ENCODE data around the gene CXCR6. TPM values are rescaled to one million over a fixed set of nuclear protein-coding genes. Genes with fewer than 3 reads are reported as not detected.

The CXCR6 gene
- total and polyA plus RNA-seq, 2 of the 13 experiments (the other 11 are each of a cell fraction or from before 2014, with no cell fraction given), result not detected

DNA sequence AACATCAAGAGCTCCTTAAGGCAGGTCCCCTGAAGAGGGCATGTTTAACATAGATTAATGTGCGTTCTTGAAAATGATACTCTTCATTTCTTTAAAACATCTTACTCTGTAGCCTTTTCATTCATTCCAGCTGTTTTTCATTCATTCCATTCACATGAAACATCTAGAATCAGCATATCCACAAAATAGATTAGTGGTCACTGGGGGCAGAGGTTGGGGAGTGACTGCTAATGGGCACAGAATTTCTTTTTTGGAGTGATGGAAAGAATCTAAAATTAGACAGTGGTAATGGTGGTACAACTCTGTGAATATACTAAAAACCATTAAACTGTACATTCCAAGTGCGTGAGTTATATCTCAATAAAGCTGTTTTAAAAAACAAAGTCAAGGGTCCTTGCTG, 15.4 kb upstream of the CXCR6 start:
- TF ChIP-seq, protein P1, sequence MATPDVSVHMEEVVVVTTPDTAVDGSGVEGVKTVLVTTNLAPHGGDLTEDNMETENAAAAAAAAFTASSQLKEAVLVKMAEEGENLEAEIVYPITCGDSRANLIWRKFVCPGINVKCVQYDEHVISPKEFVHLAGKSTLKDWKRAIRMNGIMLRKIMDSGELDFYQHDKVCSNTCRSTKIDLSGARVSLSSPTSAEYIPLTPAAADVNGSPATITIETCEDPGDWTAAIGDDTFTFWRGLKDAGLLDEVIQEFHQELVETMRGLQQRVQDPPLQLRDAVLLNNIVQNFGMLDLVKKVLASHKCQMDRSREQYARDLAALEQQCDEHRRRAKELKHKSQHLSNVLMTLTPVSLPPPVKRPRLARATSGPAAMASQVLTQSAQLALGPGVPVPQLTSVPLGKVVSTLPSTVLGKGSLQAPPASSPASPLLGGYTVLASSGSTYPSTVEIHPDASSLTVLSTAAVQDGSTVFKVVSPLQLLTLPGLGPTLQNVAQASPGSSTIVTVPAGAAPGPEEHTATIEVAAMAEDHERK (CRISPR knock-in tag; IDR thresholded peaks at IDR 0.05; ENCODE audit: low read depth), result no peak
- in situ Hi-C loops (cut with HindIII; ENCODE audit: extremely low pct_ligation_motif_present, low pct_unique_long_range_greater_than_20kb) (loop anchor here (5.0 kb wide), 1 partner anchor 166 kb away; no protein-coding TSS in a partner anchor), intact Hi-C loops (cut with micrococcal nuclease; ENCODE audit: unreplicated experiment) (loop anchor here (2.0 kb wide), 1 partner anchor 417 kb away; no protein-coding TSS in a partner anchor)
- no TSS peak for BruUV-seq (replicated peaks)
- Histone ChIP-seq H3K9ac (ENCODE audit: insufficient read depth, low read depth, low read length) (no peak overlapping the region), H3K27ac (ENCODE audit: extremely low read length, insufficient read depth, low read length) (no peak overlapping the region), H3K4me3 (replicated peaks in 1 of 3; ENCODE audit: insufficient read depth in 1 of 3, low read depth in 2 of 3, low read length in 3 of 3) (no peak overlapping the region), H2AFZ (ENCODE audit: low read length) (no peak overlapping the region), H3K36me3 (replicated peaks in 1 of 2; ENCODE audit: control insufficient read depth in 1 of 2, insufficient read depth in 2 of 2, low read length in 2 of 2) (peaks cover 15 to 69% of the 10 kb centered on the region in 2 experiments), H3K79me2 (ENCODE audit: insufficient read depth, low read length) (no peaks in the 10 kb centered on the region), H3K9me3 (ENCODE audit: low read length) (no peaks in the 10 kb centered on the region), H4K20me1 (ENCODE audit: insufficient read depth, low read length) (no peaks in the 10 kb centered on the region), H3K27me3 (ENCODE audit: control insufficient read depth in 1 of 2, insufficient read depth in 2 of 2, low read length in 2 of 2) (no peaks in the 10 kb centered on the region), H3K4me2 (ENCODE audit: low read depth, low read length) (no peak overlapping the region), H3K4me1 (ENCODE audit: insufficient read depth, low read length) (no peaks in the 10 kb centered on the region)
- ATAC-seq (no peak), DNase-seq (ENCODE audit: low spot score) (no peak), FAIRE-seq (no peak)
- 100% methylated on average over 2 of the region's 2 CpGs for WGBS (ENCODE audit: low lambda C conversion rate)
- POLR2A ChIA-PET, result no interaction called here
- CTCF ChIA-PET (ENCODE audit: low intra/inter-chr PET ratio, low total read pairs), result interaction anchor here (1.6 kb wide), 1 partner anchor 167 kb away, joined by 15 read pairs; no protein-coding TSS in a partner anchor

DNA sequence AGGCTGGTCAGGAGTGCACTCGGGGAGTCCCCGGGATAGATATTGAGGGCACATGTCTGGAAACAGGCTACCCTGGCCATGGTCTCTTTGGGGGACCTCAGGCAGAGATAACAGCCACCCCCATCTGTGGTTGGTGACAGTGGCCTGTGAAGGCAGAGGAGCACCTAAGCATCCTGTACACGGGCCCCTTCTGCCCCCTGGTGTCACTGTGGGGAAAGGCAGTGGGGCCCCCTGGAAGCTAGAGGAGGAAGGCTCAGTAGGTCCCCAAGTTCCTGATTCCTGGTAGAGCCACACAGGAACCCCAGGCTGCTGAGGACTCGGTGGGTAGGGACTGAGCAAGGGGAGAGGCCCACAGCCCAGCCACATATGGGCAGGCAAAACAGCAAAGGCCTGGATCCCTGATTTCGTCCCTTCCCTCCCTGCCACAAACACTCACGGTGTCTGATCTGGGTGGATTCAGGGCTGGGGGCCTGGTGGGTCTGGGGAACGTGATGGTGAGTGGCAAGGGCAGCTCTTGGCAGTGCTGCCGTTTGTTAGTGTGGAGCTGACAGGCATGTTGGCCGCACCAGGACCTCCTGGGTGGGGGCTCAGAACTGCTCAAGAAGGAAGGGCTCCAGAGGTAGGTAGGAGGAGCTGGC, 14.1 kb upstream of the CXCR6 start:
- ATAC-seq (peak; percentile 96), FAIRE-seq (no peak), DNase-seq (ENCODE audit: low spot score) (peak; percentile 12)
- no peak overlapping the region for H2AFZ ChIP-seq (ENCODE audit: low read length)
- 63% methylated on average over 7 of the region's 9 CpGs for WGBS (ENCODE audit: low lambda C conversion rate)
- no peaks in the 10 kb centered on the region for H4K20me1 ChIP-seq (ENCODE audit: insufficient read depth, low read length)
- H3K9me3 ChIP-seq (ENCODE audit: low read length), result no peaks in the 10 kb centered on the region
- H3K36me3 ChIP-seq (replicated peaks in 1 of 2; ENCODE audit: control insufficient read depth in 1 of 2, insufficient read depth in 2 of 2, low read length in 2 of 2), result peaks cover 18 to 70% of the 10 kb centered on the region in 2 experiments
- H3K4me2 ChIP-seq (ENCODE audit: low read depth, low read length), result no peak overlapping the region
- POLR2A ChIA-PET, result interaction anchor here (0.6 kb wide), 1 partner anchor 168 kb away, joined by 5 read pairs; no protein-coding TSS in a partner anchor
- H3K27ac ChIP-seq (ENCODE audit: extremely low read length, insufficient read depth, low read length), result no peak overlapping the region
- BruUV-seq (replicated peaks), result no TSS peak
- no peaks in the 10 kb centered on the region for H3K79me2 ChIP-seq (ENCODE audit: insufficient read depth, low read length)
- CTCF ChIA-PET (ENCODE audit: low intra/inter-chr PET ratio, low total read pairs), result interaction anchor here (0.8 to 1.6 kb wide), 2 partner anchors 168 to 418 kb away, joined by 3 to 15 read pairs; no protein-coding TSS in a partner anchor
- no peaks in the 10 kb centered on the region for H3K27me3 ChIP-seq (ENCODE audit: control insufficient read depth in 1 of 2, insufficient read depth in 2 of 2, low read length in 2 of 2)
- H3K9ac ChIP-seq (ENCODE audit: insufficient read depth, low read depth, low read length), result no peak overlapping the region
- in situ Hi-C loops (cut with HindIII; ENCODE audit: extremely low pct_ligation_motif_present, low pct_unique_long_range_greater_than_20kb) (loop anchor here (5.0 kb wide), 1 partner anchor 167 kb away; no protein-coding TSS in a partner anchor), intact Hi-C loops (cut with micrococcal nuclease; ENCODE audit: unreplicated experiment) (loop anchor here (1.0 to 2.0 kb wide), 2 partner anchors 168 to 418 kb away; no protein-coding TSS in a partner anchor)
- H3K4me3 ChIP-seq (replicated peaks in 1 of 3; ENCODE audit: insufficient read depth in 1 of 3, low read depth in 2 of 3, low read length in 3 of 3), result no peak overlapping the region
- no peaks in the 10 kb centered on the region for H3K4me1 ChIP-seq (ENCODE audit: insufficient read depth, low read length)
- TF ChIP-seq HDAC6 (IDR thresholded peaks at IDR 0.05; ENCODE audit: low read depth, low read length), result no peak
- TF ChIP-seq, protein P2, sequence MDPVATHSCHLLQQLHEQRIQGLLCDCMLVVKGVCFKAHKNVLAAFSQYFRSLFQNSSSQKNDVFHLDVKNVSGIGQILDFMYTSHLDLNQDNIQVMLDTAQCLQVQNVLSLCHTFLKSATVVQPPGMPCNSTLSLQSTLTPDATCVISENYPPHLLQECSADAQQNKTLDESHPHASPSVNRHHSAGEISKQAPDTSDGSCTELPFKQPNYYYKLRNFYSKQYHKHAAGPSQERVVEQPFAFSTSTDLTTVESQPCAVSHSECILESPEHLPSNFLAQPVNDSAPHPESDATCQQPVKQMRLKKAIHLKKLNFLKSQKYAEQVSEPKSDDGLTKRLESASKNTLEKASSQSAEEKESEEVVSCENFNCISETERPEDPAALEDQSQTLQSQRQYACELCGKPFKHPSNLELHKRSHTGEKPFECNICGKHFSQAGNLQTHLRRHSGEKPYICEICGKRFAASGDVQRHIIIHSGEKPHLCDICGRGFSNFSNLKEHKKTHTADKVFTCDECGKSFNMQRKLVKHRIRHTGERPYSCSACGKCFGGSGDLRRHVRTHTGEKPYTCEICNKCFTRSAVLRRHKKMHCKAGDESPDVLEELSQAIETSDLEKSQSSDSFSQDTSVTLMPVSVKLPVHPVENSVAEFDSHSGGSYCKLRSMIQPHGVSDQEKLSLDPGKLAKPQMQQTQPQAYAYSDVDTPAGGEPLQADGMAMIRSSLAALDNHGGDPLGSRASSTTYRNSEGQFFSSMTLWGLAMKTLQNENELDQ (CRISPR knock-in tag; IDR thresholded peaks at IDR 0.05; ENCODE audit: borderline replicate concordance), result no peak
- TF ChIP-seq, protein P3, sequence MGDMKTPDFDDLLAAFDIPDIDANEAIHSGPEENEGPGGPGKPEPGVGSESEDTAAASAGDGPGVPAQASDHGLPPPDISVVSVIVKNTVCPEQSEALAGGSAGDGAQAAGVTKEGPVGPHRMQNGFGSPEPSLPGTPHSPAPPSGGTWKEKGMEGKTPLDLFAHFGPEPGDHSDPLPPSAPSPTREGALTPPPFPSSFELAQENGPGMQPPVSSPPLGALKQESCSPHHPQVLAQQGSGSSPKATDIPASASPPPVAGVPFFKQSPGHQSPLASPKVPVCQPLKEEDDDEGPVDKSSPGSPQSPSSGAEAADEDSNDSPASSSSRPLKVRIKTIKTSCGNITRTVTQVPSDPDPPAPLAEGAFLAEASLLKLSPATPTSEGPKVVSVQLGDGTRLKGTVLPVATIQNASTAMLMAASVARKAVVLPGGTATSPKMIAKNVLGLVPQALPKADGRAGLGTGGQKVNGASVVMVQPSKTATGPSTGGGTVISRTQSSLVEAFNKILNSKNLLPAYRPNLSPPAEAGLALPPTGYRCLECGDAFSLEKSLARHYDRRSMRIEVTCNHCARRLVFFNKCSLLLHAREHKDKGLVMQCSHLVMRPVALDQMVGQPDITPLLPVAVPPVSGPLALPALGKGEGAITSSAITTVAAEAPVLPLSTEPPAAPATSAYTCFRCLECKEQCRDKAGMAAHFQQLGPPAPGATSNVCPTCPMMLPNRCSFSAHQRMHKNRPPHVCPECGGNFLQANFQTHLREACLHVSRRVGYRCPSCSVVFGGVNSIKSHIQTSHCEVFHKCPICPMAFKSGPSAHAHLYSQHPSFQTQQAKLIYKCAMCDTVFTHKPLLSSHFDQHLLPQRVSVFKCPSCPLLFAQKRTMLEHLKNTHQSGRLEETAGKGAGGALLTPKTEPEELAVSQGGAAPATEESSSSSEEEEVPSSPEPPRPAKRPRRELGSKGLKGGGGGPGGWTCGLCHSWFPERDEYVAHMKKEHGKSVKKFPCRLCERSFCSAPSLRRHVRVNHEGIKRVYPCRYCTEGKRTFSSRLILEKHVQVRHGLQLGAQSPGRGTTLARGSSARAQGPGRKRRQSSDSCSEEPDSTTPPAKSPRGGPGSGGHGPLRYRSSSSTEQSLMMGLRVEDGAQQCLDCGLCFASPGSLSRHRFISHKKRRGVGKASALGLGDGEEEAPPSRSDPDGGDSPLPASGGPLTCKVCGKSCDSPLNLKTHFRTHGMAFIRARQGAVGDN (CRISPR knock-in tag; IDR thresholded peaks at IDR 0.05), result 0 out of 2 replicates have a peak, but pooled peaks have one; percentile 9
- TF ChIP-seq NCOA5 (CRISPR knock-in tag; IDR thresholded peaks at IDR 0.05), result no peak
- TF ChIP-seq SMC3 (IDR thresholded peaks at IDR 0.05; ENCODE audit: low read length), result peak; percentile 65
- TF ChIP-seq, protein P4, sequence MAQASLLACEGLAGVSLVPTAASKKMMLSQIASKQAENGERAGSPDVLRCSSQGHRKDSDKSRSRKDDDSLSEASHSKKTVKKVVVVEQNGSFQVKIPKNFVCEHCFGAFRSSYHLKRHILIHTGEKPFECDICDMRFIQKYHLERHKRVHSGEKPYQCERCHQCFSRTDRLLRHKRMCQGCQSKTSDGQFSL (CRISPR knock-in tag; IDR thresholded peaks at IDR 0.05), result no peak
